Medulla oblongata (tissue), 1 donor: ENCODE data around the gene STIM1.

ENCODE experiments used
- DNase-seq: peaks from one replicate; pipeline ENCODE4 v3.0.0-alpha.2; 2015; ENCODE audit errors: extremely low spot score

STIM1 gene

DNA sequence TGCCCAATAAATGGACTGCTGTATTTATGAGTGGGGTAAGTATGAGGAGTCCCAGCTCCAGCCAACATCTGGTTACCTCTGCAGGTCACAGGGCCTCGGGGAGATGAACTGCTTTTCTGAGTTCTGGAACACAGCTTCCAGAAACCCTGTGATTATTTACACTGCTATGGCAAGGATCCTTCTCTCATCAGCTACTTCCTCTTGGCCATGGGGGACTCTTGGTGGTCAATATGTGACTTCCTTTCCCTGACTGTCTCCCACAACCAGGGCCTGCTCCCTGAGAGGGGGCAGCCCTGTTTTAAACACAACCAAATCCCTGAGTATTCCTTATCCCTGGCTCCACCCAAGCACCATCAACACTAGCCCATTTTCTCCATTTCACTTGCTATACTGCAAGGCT is 24.7 kb upstream of the STIM1 start:
- no peak for DNase-seq

GRCh38 chr11:3831378-3832239 is 23.9 kb upstream of the STIM1 start:
- DNase-seq, result peak; percentile 62

- DNase-seq, result no peak
Observed at GRCh38 chr11:3832816-3833215, 22.6 kb upstream of the STIM1 start.

DNA sequence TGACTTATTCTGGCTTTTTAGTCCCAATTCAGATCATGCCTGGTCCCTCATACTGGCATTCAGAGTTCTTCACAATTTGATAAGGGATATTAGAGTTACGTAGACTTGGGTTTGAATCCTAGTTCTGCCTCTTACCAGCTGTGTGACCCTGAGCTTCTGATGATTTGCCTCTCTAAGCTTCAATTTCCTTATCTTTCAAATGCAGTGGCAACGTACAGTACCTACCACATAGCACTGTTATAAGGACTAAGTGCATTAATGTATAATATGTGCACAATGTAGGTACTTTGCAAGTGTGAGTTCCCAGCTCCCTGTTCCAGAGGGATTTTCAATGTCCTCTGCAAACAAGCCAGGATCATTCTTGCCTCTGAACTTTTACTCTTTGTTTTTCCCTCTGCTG is 22.0 kb upstream of the STIM1 start:
- DNase-seq, result no peak

DNA sequence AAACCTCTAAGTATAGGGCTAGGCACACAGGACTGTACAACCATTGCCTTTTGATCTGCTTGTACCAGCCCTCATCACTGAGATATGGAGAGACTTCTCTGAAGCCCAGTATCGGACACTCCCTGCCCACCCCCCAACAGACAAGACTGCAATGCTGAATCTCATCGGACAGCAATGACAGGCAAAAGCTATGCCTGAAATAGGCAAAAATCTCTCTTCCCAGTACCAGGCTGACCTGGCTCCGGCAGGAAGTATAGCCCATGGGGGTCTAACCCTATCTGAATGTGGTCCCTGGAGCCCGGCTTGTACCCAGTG is 21.2 kb upstream of the STIM1 start:
- no peak for DNase-seq

DNA sequence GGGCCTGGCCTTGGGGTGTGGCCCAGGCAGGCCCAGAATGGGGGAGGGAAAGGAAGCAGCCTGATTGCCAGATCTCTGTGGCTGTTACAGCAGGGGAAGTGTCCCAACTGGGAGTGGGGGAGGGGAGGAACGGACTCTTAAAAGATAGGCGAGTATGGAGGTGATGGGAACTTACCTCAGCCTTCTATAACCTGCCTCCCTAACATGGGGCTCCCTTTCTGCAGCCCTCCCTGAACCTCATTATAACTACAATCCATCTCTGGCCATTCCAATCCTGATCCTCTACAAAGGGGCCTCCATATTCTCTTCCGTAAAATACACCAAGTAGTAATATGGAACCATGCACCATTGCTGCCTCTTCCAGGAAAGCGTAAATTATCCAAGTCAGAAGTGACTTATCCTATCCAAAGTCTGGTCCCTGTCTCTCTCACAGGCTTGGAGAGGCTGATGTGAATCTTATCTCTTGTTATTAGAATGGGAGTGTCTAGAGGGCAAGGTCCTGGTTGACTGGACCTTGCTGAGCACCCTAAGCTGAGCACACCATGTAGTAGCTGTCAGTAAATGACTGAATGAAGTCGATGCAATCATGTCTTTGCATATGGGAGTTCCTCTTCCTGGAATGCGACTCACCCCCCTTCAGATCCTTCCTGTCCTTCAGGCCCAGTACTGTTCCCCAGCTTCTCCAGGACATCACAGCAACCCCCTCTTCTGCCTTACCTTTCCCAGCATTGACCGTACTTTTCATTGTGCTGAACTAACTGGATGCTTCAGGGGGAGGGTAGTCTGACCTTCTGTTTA is 20.6 kb upstream of the STIM1 start:
- peak; percentile 54 for DNase-seq

DNA sequence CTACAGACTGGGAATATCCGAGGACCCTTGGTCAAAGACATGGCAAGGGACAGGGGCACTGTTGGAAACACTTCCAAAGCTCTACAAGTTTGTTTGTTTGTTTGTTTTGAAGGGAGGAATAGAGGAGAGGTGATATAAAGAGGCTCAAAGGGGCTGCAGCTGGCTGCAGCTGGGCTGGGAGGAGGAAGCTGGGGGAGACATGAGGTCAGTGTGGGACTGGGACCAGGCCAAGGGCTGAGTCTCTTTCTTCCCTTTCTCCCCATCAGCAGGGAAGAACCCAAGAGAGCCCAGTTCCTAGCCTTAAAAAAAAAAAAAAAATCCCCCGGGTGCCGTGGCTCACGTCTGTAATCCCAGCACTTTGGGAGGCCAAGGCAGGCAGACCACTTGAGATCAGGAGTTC is 19.7 kb upstream of the STIM1 start:
- DNase-seq, result peak; percentile 67

- peak; percentile 55 for DNase-seq
Observed at GRCh38 chr11:3836903-3837302, 18.6 kb upstream of the STIM1 start.

GRCh38 chr11:3837793-3838192 is 17.7 kb upstream of the STIM1 start:
- peak; percentile 86 for DNase-seq

DNA sequence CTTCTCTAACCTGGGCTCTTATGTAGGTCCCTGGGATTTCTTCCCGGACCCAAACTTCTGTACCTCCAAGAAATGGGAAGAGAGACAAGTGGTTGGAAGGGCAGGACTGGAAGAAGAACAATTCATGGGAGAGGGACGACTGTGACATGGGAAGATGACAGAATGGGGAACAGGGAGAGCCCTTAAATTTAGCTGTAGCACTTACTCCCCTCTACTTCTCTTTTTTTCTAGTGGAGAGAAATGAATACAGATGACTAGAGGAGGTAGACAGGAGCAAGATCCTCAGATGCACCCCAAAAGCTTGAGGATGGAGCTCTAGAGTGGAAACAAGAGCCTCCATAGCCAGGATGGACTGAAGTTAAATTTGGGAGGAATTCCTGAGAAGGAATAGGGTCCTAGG is 17.0 kb upstream of the STIM1 start:
- DNase-seq, result peak; percentile 51

DNA sequence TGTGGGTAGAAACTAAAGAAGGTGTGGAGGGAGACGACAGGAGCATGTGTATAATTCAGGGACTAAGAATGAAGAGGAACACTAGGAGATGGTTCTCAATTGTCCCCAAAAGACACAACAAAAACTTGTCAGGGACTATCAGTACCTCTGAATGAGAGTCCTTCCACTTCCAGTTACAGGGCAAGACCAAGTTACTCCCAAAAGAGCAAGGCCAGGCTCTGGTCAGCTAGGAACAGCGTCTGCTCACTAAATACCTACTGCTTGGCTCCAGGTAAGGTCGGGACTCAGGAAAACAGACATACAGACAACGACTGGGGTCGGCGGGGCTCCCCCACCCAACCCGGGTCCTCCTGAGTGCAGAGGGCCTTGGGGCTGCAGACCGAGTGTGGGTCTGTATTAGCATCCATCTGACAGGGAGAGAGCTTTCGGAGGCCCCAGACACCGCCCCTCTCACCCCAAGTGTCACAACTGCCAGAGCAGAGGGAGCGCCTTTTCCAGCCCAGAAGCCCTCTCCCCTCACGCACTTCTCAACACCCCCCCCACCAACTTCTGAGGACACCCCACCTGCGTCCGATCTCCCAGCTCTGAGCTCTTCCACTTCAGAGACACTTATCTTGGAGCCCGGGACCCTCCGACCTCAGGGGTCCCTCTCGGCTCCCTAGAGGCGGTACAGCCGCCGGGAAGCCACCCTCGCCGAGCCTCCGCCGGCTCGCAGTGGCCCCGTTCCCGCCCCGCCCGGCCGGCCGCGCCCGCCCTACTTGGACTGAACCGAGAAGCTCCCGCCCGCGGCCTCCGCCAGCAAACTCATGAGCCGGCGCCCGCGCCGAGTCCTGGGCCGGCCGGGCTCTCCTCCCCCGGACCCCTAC is 15.2 kb upstream of the STIM1 start:
- DNase-seq, result peak; percentile 29

- peak; percentile 80 for DNase-seq
Observed at GRCh38 chr11:3840870-3841425, 14.5 kb upstream of the STIM1 start, which contains the start of gene RHOG. Gene RHOG, minus strand, starts transcription at chr11:3840959. Its CDS starts 12,821 bp downstream, at chr11:3828138.

DNA sequence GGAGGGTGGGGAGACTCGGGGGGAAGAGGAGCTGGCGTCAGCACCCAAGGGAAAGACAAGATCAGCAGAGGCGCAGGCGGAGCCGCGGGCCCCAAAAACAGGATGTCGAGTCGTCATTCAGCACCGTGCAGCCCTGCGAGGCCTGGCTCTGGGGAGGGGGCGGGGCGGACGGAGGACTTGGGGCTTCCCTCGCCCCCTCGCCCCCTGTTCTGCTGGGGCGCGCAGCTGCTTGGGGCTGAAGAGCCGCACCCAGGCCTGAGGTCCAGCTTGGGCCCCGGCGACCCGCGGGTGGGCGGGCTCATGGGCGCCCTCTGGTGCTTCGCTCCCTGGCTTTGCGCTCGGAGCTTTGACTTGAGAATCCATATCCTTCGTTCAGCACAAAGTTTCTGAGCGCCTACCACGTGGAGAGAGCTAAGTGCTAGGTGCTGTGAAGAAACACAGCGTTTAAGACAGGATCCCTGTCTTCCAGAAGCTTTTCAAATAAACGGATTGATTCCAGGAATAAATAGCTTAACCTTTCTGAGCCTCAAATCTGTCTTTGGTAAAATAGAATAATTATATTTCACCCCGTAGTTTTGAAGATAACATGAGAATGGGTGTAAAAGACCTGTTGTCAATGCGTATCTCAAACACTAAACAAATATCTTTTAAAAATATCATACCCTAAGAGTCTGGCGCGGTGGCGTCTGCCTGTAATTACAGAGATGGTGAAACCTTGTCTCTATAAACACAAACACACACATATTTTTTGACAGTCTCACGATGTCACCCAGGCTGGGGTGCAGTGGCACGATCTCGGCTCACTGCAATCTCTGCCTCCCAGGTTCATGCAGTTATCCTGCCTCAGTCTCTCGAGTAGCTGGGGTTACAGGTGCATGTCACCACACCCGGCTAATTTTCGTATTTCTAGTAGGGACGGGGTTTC is 13.8 kb upstream of the STIM1 start:
- peak; percentile 89 for DNase-seq

- no peak for DNase-seq
Observed at GRCh38 chr11:3843326-3843725, 12.1 kb upstream of the STIM1 start.

- DNase-seq, result no peak
Observed at GRCh38 chr11:3845246-3845645, 10.2 kb upstream of the STIM1 start.

DNA sequence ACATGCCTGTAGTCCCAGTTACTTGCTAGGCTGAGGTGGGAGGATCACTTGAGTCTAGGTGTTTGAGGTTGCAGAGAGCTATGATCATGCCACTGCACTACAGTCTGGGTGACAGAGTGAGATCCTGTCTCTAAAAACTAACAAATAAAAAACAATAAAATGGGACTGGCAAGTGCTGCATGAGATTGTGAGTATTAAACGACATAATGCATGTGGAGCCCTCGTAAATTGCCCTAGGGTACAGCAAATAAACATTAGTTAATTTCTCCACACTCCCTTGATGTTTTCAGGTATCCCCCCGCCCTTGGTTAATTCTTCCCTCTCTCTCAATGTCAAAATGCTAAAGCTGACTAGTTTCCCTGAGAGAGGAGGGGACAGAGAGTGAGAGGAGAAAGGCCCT is 9.8 kb upstream of the STIM1 start:
- DNase-seq, result no peak

DNA sequence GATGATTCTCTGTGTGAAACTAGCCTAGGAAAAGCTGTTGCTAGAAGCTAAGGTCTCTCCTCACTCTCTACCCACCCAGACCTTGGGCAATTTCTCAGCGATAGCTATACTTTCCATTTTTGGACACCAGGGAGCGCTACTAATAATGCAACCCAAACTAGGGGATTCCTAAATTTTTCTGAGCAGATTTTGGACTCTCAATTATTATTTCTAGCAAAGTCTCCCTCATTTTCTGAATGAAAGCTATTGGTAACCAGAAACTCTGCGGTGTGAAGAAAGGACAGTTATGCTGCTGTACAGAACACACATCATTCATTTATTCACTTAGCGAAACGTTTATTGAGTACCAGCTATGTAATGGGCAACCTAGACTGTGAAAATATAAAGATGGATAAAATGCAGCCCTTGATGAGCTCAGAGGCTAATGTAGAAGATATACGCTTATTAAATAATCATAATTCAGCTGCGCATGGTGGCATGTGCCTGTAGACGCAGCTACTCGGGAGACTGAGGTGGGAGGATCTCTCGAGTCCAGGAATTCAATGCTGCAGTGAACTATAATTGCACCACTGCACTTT is 6.1 kb upstream of the STIM1 start:
- peak; percentile 66 for DNase-seq

- DNase-seq, result no peak
Observed at GRCh38 chr11:3853545-3853842, 2.0 kb upstream of the STIM1 start.

DNA sequence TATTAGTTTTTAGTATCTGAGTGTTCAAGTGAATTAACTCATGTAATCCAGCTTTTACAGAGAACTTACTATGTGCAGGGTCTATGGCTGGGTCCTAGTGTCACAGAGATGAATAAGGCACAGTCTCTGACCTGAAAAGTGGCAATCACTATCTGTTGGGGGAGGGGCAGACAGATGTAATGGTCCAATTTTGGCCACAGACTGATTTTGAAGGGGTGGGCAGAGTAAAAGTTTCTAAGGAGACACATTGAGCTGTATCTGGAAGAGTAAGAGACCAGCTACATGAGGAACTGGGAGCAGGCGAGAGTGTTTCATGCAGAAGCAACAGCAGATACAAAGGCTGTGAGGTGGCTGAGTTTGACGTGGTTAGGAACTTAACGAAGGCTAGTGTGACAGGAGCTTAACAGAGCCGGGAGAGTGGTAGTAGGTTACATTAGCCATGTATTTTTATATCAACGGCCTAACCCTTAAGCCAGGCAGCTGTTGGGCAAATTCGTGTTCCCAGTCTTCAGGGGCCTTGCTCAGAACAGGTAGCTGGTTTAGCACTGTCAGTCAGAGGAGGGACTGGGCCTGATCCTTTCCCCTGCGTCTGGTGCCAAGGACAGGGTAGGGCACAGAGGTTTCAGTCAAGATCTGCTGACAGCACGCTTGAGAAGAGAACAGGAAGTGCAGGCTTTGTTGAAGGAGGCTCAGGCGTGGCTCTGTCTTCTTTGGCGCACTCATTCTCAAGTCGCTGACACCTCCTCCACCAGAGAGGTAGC is 1.4 kb upstream of the STIM1 start:
- no peak for DNase-seq

DNA sequence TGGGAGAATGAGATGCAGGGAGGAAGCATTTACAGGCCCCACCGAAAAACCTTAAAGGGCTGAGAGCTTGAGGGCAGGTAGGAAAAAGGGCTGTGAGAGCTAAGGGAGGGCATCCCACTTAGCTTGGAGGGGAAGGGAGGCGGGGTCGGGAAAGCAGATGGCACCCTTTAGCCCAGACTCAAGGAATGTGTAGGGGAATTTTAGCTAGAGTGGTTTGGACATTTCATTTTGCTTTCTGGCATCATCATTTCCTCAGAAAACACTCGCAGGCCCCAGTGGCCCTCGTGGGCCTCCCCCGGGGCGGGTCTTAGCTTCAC is 846 bp upstream of the STIM1 start:
- peak; percentile 56 for DNase-seq
